ENCODE data around the gene ALOX15B. TPM values are rescaled to one million over a fixed set of nuclear protein-coding genes. Genes with fewer than 3 reads are reported as not detected.

Gene ALOX15B
- total and polyA plus RNA-seq, 9 of the 15 experiments (the other 6 are each of a cell fraction or from before 2014, with no cell fraction given): 0.04 TPM; not detected in 8

GRCh38 chr17:8006836-8007680, 31.8 kb upstream of the ALOX15B start:
- DNase-seq (ENCODE audit: extremely low read depth in 1 of 4, low spot score in 3 of 4) (no peak), FAIRE-seq (no peak), ATAC-seq (no peak)
- H4K20me1 ChIP-seq (replicated peaks; ENCODE audit: control insufficient read depth, insufficient read depth, low read length): no peaks in the 10 kb centered on the region
- WGBS (ENCODE audit: insufficient coverage, low coverage, missing lambda C conversion rate): 4% methylated on average over 11 of the region's 14 CpGs
- TF ChIP-seq NEUROD1 (IDR thresholded peaks at IDR 0.05; ENCODE audit: borderline replicate concordance, low read depth, low read length, partially characterized antibody): no peak
- TF ChIP-seq ZNF41 (CRISPR knock-in tag; conservative IDR thresholded peaks at IDR 0.05): no peak
- TF ChIP-seq ZNF707 (CRISPR knock-in tag; conservative IDR thresholded peaks at IDR 0.05): no peak
- no peak for TF ChIP-seq CEBPB (tag; IDR thresholded peaks at IDR 0.05)
- no peak overlapping the region for H3K27ac ChIP-seq (ENCODE audit: extremely low read depth, low read depth, low read length)
- intact Hi-C loops (cut with micrococcal nuclease) (no loop called here), in situ Hi-C loops (cut with MboI) (loop anchor here (5.0 kb wide), 1 partner anchor 35 kb away; no protein-coding TSS in a partner anchor)
- H3K4me2 ChIP-seq (ENCODE audit: insufficient read depth, low read length): no peak overlapping the region
- H3K4me3 ChIP-seq: no peak overlapping the region
- ChIA-PET CTCF (ENCODE audit: low intra/inter-chr PET ratio) (interaction anchor here (0.6 kb wide), 1 partner anchor 1352 kb away, joined by 3 read pairs; no protein-coding TSS in a partner anchor), POLR2A (interaction anchor here (0.6 to 0.7 kb wide), 2 partner anchors 182 to 237 kb away, joined by 3 to 5 read pairs; no protein-coding TSS in a partner anchor)
- H3K27me3 ChIP-seq (ENCODE audit: control insufficient read depth in 2 of 2, insufficient read depth in 2 of 2, low read length in 2 of 2): peaks cover 12 to 62% of the 10 kb centered on the region in 2 experiments; a peak in 4 of 5 replicates
- no peaks in the 10 kb centered on the region for H3K9me3 ChIP-seq (replicated peaks; ENCODE audit: control insufficient read depth, insufficient read depth, low read depth, low read length)
- peaks cover 0 to 19% of the 10 kb centered on the region in 2 experiments; a peak in 2 of 5 replicates for H3K4me1 ChIP-seq (replicated peaks in 1 of 2; ENCODE audit: control insufficient read depth in 2 of 2, insufficient read depth in 2 of 2, low read length in 2 of 2)
- H3K36me3 ChIP-seq (ENCODE audit: control insufficient read depth, insufficient read depth, low read length): no peaks in the 10 kb centered on the region
- H3K9ac ChIP-seq (ENCODE audit: insufficient read depth in 1 of 2, low read depth in 2 of 2, low read length in 2 of 2): no peak overlapping the region
- no peaks in the 10 kb centered on the region for H3K79me2 ChIP-seq (ENCODE audit: control insufficient read depth, insufficient read depth, low read length)
- H3K9me1 ChIP-seq (ENCODE audit: control insufficient read depth, insufficient read depth, low read length): no peaks in the 10 kb centered on the region
- no peak overlapping the region for H2AFZ ChIP-seq (ENCODE audit: low read depth, low read length)
- no TSS peak for BruUV-seq (replicated peaks)
